Measurements from ENCODE around the gene CNGA2. TPM values are rescaled to one million over a fixed set of nuclear protein-coding genes. Genes with fewer than 3 reads are reported as not detected.

CNGA2 gene
- total and polyA plus RNA-seq, 9 of the 15 experiments (the other 6 are each of a cell fraction or from before 2014, with no cell fraction given), result not detected

DNA sequence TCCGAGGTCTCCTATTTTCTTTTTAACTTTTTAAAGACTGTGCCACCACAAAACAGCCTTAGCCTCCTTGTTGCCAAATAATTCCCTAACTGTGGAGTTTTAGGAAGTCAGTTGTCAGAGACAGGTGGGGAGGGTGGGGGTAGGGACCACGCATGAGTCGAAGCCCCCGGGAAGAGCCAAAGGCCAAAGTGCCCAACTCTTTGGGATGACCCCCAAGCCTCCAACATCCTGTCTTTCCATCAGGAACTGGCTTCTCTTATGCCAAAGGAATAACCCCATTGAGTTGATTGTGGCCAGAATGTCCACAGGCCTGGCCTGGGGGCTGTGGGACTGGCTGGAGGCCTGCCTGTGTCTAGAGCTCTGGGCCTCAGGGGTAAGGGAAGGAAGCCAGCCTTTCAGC is 33.5 kb upstream of the CNGA2 start:
- DNase-seq (ENCODE audit: extremely low read depth in 1 of 4, low spot score in 3 of 4) (no peak), ATAC-seq (no peak), FAIRE-seq (no peak)
- H3K79me2 ChIP-seq (ENCODE audit: control insufficient read depth, insufficient read depth, low read length), result no peaks in the 10 kb centered on the region
- no peak overlapping the region for H3K9ac ChIP-seq (ENCODE audit: insufficient read depth in 1 of 2, low read depth in 2 of 2, low read length in 2 of 2)
- H2AFZ ChIP-seq (ENCODE audit: low read depth, low read length), result no peak overlapping the region
- H3K4me1 ChIP-seq (replicated peaks in 1 of 2; ENCODE audit: control insufficient read depth in 2 of 2, insufficient read depth in 2 of 2, low read length in 2 of 2), result no peaks in the 10 kb centered on the region
- in situ Hi-C loops (cut with MboI) (no loop called here), intact Hi-C loops (cut with micrococcal nuclease) (no loop called here)
- no peaks in the 10 kb centered on the region for H3K36me3 ChIP-seq (ENCODE audit: control insufficient read depth, insufficient read depth, low read length)
- no peak overlapping the region for H3K27ac ChIP-seq (ENCODE audit: extremely low read depth, low read depth, low read length)
- WGBS (ENCODE audit: insufficient coverage, low coverage, missing lambda C conversion rate), result 6% methylated on average over 4 of the region's 4 CpGs
- peaks cover 3 to 53% of the 10 kb centered on the region in 2 experiments; a peak in 3 of 5 replicates for H3K27me3 ChIP-seq (ENCODE audit: control insufficient read depth in 2 of 2, insufficient read depth in 2 of 2, low read length in 2 of 2)
- H3K9me1 ChIP-seq (ENCODE audit: control insufficient read depth, insufficient read depth, low read length), result no peaks in the 10 kb centered on the region
- ChIA-PET CTCF (ENCODE audit: low intra/inter-chr PET ratio) (no interaction called here), POLR2A (no interaction called here)
- BruUV-seq (replicated peaks), result no TSS peak
- no peak overlapping the region for H3K4me3 ChIP-seq
- H3K4me2 ChIP-seq (ENCODE audit: insufficient read depth, low read length), result no peak overlapping the region
- no peaks in the 10 kb centered on the region for H3K9me3 ChIP-seq (replicated peaks; ENCODE audit: control insufficient read depth, insufficient read depth, low read depth, low read length)
- H4K20me1 ChIP-seq (replicated peaks; ENCODE audit: control insufficient read depth, insufficient read depth, low read length), result no peaks in the 10 kb centered on the region
- TF ChIP-seq, protein P1, sequence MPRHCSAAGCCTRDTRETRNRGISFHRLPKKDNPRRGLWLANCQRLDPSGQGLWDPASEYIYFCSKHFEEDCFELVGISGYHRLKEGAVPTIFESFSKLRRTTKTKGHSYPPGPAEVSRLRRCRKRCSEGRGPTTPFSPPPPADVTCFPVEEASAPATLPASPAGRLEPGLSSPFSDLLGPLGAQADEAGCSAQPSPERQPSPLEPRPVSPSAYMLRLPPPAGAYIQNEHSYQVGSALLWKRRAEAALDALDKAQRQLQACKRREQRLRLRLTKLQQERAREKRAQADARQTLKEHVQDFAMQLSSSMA (CRISPR knock-in tag; IDR thresholded peaks at IDR 0.05), result no peak
- no peak for TF ChIP-seq ZZZ3 (IDR thresholded peaks at IDR 0.05)
- TF ChIP-seq XRCC4 (IDR thresholded peaks at IDR 0.05; ENCODE audit: extremely low read depth, insufficient read depth, insufficient read length), result no peak
- TF ChIP-seq FOXJ3 (CRISPR knock-in tag; IDR thresholded peaks at IDR 0.05), result no peak
- no peak for TF ChIP-seq BRD9 (IDR thresholded peaks at IDR 0.05; ENCODE audit: low read depth, partially characterized antibody)
- no peak for TF ChIP-seq GTF2F1 (IDR thresholded peaks at IDR 0.05; ENCODE audit: low read depth, low read length)
- no peak for TF ChIP-seq NFE2 (IDR thresholded peaks at IDR 0.05; ENCODE audit: low read depth)
- TF ChIP-seq MITF (IDR thresholded peaks at IDR 0.05), result no peak
- TF ChIP-seq ZEB2 (IDR thresholded peaks at IDR 0.05), result no peak
- TF ChIP-seq ZNF263 (CRISPR knock-in tag; IDR thresholded peaks at IDR 0.05; ENCODE audit: borderline replicate concordance), result no peak
- TF ChIP-seq ZNF764 (CRISPR knock-in tag; IDR thresholded peaks at IDR 0.05; ENCODE audit: low read depth), result no peak
- no peak for TF ChIP-seq BCOR (IDR thresholded peaks at IDR 0.05)
- no peak for TF ChIP-seq PHF20 (IDR thresholded peaks at IDR 0.05; ENCODE audit: partially characterized antibody)
- TF ChIP-seq, protein P2, sequence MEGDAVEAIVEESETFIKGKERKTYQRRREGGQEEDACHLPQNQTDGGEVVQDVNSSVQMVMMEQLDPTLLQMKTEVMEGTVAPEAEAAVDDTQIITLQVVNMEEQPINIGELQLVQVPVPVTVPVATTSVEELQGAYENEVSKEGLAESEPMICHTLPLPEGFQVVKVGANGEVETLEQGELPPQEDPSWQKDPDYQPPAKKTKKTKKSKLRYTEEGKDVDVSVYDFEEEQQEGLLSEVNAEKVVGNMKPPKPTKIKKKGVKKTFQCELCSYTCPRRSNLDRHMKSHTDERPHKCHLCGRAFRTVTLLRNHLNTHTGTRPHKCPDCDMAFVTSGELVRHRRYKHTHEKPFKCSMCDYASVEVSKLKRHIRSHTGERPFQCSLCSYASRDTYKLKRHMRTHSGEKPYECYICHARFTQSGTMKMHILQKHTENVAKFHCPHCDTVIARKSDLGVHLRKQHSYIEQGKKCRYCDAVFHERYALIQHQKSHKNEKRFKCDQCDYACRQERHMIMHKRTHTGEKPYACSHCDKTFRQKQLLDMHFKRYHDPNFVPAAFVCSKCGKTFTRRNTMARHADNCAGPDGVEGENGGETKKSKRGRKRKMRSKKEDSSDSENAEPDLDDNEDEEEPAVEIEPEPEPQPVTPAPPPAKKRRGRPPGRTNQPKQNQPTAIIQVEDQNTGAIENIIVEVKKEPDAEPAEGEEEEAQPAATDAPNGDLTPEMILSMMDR (IDR thresholded peaks at IDR 0.05 in 2 of 3, conservative IDR thresholded peaks at IDR 0.05 in 1 of 3; ENCODE audit: insufficient read depth in 2 of 3, low read depth in 1 of 3, low read length in 3 of 3), result no peak
- no peak for TF ChIP-seq AFF4 (CRISPR knock-in tag; IDR thresholded peaks at IDR 0.05)
- no peak for TF ChIP-seq DDX20 (tag; IDR thresholded peaks at IDR 0.05; ENCODE audit: low read depth)

All from K562 (cell line).